Tibial artery (tissue), 4 donors: Measurements from ENCODE around the gene GALNT1.

Experiments used
- DNase-seq, 2 donors: peaks; one replicate each; pipeline ENCODE4 v3.0.0-alpha.2; 2019
- H3K27ac ChIP-seq, 2 donors: fragments of 200-600 bp; sonication (generic) in 1 of 2; 1 replicate in 1 of 2; 2 replicates in 1 of 2; pipeline ENCODE4 v1.5.1; 2018 to 2019; ENCODE audit warnings: mild to moderate bottlenecking in 1 of 2
- H3K27me3 ChIP-seq, 2 donors: fragments of 200-600 bp; sonication (generic) in 1 of 2; one replicate each; pipeline versions ENCODE4 v1.5.1 to v1.6.0; 2016 to 2019
- H3K36me3 ChIP-seq, 3 donors: fragments of 200-600 bp; sonication (generic) in 2 of 3; one replicate each; pipeline ENCODE4 v1.5.1; 2016 to 2019; ENCODE audit warnings: mild to moderate bottlenecking in 2 of 3
- H3K4me1 ChIP-seq, 4 donors: fragments of 200-600 bp; sonication (generic) in 2 of 4; 1 replicate in 3 of 4; 2 replicates in 1 of 4; pipeline ENCODE4 v1.5.1; 2016 to 2019
- H3K4me3 ChIP-seq, 2 donors: fragments of 200-600 bp; sonication (generic) in 1 of 2; 1 replicate in 1 of 2; 2 replicates in 1 of 2; pipeline ENCODE4 v1.5.1; 2018 to 2019; ENCODE audit warnings: mild to moderate bottlenecking in 2 of 2
- H3K9me3 ChIP-seq, 3 donors: fragments of 200-600 bp; sonication (generic) in 1 of 3; one replicate each; pipeline ENCODE4 v1.5.1; 2016 to 2019
- intact Hi-C: fragments of 100-400 bp; cut with DNase I; formaldehyde crosslinking; loops from one replicate; pipeline ENCODE4 v1.15.0; 2023; ENCODE audit warnings: low total_unique reads
- TF ChIP-seq, protein P1 (sequence below), 2 experiments: fragments of 200-600 bp in 1 of 2; fragments of 450-650 bp in 1 of 2; IDR thresholded peaks; one replicate each; pipeline ENCODE4 v1.5.1; 2017 to 2019; ENCODE audit warnings: antibody characterized with exemption in 2 of 2, mild to moderate bottlenecking in 1 of 2, moderate library complexity in 1 of 2

GALNT1 gene

GRCh38 chr18:35578481-35578880 lies 3.1 kb upstream of the GALNT1 start:
- DNase-seq = no peak
- no peak overlapping the region for H3K4me3 ChIP-seq
- TF ChIP-seq, protein P1, sequence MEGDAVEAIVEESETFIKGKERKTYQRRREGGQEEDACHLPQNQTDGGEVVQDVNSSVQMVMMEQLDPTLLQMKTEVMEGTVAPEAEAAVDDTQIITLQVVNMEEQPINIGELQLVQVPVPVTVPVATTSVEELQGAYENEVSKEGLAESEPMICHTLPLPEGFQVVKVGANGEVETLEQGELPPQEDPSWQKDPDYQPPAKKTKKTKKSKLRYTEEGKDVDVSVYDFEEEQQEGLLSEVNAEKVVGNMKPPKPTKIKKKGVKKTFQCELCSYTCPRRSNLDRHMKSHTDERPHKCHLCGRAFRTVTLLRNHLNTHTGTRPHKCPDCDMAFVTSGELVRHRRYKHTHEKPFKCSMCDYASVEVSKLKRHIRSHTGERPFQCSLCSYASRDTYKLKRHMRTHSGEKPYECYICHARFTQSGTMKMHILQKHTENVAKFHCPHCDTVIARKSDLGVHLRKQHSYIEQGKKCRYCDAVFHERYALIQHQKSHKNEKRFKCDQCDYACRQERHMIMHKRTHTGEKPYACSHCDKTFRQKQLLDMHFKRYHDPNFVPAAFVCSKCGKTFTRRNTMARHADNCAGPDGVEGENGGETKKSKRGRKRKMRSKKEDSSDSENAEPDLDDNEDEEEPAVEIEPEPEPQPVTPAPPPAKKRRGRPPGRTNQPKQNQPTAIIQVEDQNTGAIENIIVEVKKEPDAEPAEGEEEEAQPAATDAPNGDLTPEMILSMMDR (IDR thresholded peaks at IDR 0.05) = no peak
- H3K27me3 ChIP-seq = no peaks in the 10 kb centered on the region
- intact Hi-C loops = no loop called here
- H3K9me3 ChIP-seq = no peaks in the 10 kb centered on the region
- no peak overlapping the region for H3K27ac ChIP-seq
- no peaks in the 10 kb centered on the region for H3K36me3 ChIP-seq
- H3K4me1 ChIP-seq = peaks cover 0 to 14% (median 8%) of the 10 kb centered on the region in 4 donors

DNA sequence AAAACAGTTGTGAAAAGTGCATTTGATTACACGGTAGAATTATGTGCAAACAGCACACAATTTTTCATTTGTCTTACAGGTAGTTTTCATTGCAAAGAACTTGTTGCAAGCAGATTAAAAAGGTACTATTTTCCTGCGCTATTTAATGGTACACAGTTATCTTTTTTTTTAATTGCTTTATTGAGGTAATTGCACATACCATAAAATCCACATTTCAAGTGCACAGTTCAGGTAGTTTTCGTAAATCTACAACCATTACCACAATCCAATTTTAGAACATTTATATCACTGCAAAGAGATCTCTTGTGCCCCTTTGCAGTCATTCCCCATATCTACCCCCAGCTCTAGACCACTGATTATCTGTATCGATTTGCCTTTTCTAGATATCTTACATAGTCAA lies 2.6 kb upstream of the GALNT1 start:
- Histone ChIP-seq H3K27ac (no peak overlapping the region), H3K36me3 (no peaks in the 10 kb centered on the region), H3K4me3 (no peak overlapping the region), H3K27me3 (no peaks in the 10 kb centered on the region), H3K9me3 (no peaks in the 10 kb centered on the region), H3K4me1 (peaks cover 0 to 16% (median 8%) of the 10 kb centered on the region in 4 donors)
- TF ChIP-seq, protein P1 (IDR thresholded peaks at IDR 0.05) = no peak
- intact Hi-C loops = no loop called here
- no peak for DNase-seq

GRCh38 chr18:35580701-35581539 lies 620 bp upstream of the GALNT1 start:
- peak overlapping the region; percentile 96 to 98 for H3K27ac ChIP-seq
- intact Hi-C loops = loop anchor here (10.0 kb wide), 1 partner anchor 196 kb away; no protein-coding TSS in a partner anchor

GRCh38 chr18:35581898-35582641 lies 530 bp downstream of the GALNT1 start:
- Histone ChIP-seq H3K27ac (peak overlapping the region; percentile 75), H3K4me3 (peak overlapping the region; percentile 69 to 71), H3K9me3 (no peaks in the 10 kb centered on the region), H3K36me3 (no peaks in the 10 kb centered on the region), H3K27me3 (no peaks in the 10 kb centered on the region), H3K4me1 (peaks cover 0 to 16% (median 8%) of the 10 kb centered on the region in 4 donors)
- TF ChIP-seq, protein P1 (IDR thresholded peaks at IDR 0.05) = no peak
- peak in 1 of 2 donors; percentile 23 for DNase-seq
- intact Hi-C loops = loop anchor here (10.0 kb wide), 1 partner anchor 197 kb away; no protein-coding TSS in a partner anchor

More at GRCh38 chr18:35580701-35581539, 620 bp upstream of the GALNT1 start:
- Histone ChIP-seq H3K27me3 (no peaks in the 10 kb centered on the region), H3K9me3 (no peaks in the 10 kb centered on the region), H3K4me1 (peaks cover 0 to 16% (median 8%) of the 10 kb centered on the region in 4 donors), H3K36me3 (no peaks in the 10 kb centered on the region), H3K4me3 (peak overlapping the region; percentile 80 to 82)
- TF ChIP-seq, protein P1 (IDR thresholded peaks at IDR 0.05) = no peak
- DNase-seq = peak; percentile 58 to 78

DNA sequence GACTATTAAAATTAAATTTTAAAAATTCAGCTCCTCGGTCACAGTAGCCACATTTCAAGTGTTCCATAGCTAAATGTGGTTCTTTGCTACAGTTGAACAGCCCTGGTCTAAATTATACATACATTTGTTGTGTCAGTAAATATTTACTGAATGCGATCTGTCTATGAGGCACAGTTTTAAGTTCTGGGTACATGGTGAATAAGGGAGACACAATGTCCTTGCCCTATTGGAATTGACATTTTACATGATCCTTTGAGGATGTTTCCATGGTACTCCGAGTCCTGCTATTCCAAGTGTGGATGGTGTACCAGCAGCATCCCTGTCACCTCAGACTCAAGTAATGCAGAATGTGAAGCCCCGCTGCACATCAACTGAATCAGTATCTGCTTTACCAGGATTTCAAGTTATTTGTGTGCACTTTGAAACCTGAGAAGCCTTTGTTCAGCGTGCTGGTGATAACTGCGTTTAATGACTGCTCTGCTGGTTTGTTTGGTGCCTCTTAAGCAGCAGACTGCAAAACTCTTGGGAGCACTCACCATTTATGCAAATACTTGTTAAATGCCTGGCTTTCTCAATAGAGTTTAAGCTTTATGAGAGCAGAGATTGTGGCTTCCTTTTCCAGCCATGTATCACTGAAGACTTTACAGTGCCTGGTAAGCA lies 1.5 kb downstream of the GALNT1 start:
- DNase-seq = no peak
- intact Hi-C loops = loop anchor here (10.0 kb wide), 1 partner anchor 198 kb away; no protein-coding TSS in a partner anchor
- peak overlapping the region in 1 of 2 donors; percentile 69 for H3K4me3 ChIP-seq

More for the DNA sequence above, 1.5 kb downstream of the GALNT1 start:
- Histone ChIP-seq H3K27me3 (no peaks in the 10 kb centered on the region), H3K27ac (no peak overlapping the region), H3K9me3 (peaks cover 0 to under 1% (median 0%) of the 10 kb centered on the region in 3 donors), H3K4me1 (peaks cover 0 to 16% (median 8%) of the 10 kb centered on the region in 4 donors), H3K36me3 (no peaks in the 10 kb centered on the region)
- TF ChIP-seq, protein P1 (IDR thresholded peaks at IDR 0.05) = no peak
